DND-41 (cell line): Measurements from ENCODE around the gene KHSRP.

ENCODE experiments used
- ATAC-seq: fragments of 200-7000 bp; cut with Tn5 transposase; 3 replicates; pipeline ENCODE4 v1.9.1; 2021; ENCODE audit warnings: low read depth; ENCODE audit not compliant: insufficient read depth
- DNase-seq: peaks from one replicate; pipeline ENCODE4 v3.0.0-alpha.2; 2020
- H2AFZ ChIP-seq: 2 replicates; pipeline ENCODE4 v1.6.0; 2012; ENCODE audit warnings: low read depth, low read length
- H3K27ac ChIP-seq: 2 replicates; pipeline ENCODE4 v1.5.1; 2012; ENCODE audit warnings: low read length, inconsistent platforms
- H3K27me3 ChIP-seq: fragments of 200-600 bp; sonication (generic); 2 replicates; pipeline ENCODE4 v1.6.0; 2012; ENCODE audit warnings: low read length, mild to moderate bottlenecking, inconsistent platforms; ENCODE audit not compliant: insufficient read depth, poor library complexity
- H3K36me3 ChIP-seq: 2 replicates; pipeline ENCODE4 v1.5.1; 2012; ENCODE audit warnings: low read length, inconsistent platforms; ENCODE audit not compliant: insufficient read depth
- H3K4me1 ChIP-seq: 2 replicates; pipeline ENCODE4 v1.5.1; 2012; ENCODE audit warnings: mild to moderate bottlenecking, low read length; ENCODE audit not compliant: insufficient read depth
- H3K4me2 ChIP-seq: 2 replicates; pipeline ENCODE4 v1.6.0; 2012; ENCODE audit warnings: mild to moderate bottlenecking, moderate library complexity, low read length, inconsistent platforms; ENCODE audit not compliant: insufficient read depth
- H3K4me3 ChIP-seq, 2 experiments: fragments of 200-600 bp in 1 of 2; shearing (Covaris generic) in 1 of 2; 2 replicates each; pipeline ENCODE4 v1.5.1; 2012 to 2016; ENCODE audit warnings: inconsistent platforms in 2 of 2, low read length in 2 of 2, mild to moderate bottlenecking in 2 of 2, low read depth in 1 of 2, moderate library complexity in 1 of 2
- H3K79me2 ChIP-seq: 2 replicates; pipeline ENCODE4 v1.6.0; 2012; ENCODE audit warnings: low read length, inconsistent platforms; ENCODE audit not compliant: insufficient read depth
- H3K9ac ChIP-seq: 2 replicates; pipeline ENCODE4 v1.6.0; 2012; ENCODE audit warnings: low read depth, mild to moderate bottlenecking, inconsistent platforms, low read length, moderate library complexity
- H3K9me3 ChIP-seq: 2 replicates; pipeline ENCODE4 v1.5.1; 2012; ENCODE audit warnings: low read length, moderate library complexity, mild to moderate bottlenecking, inconsistent platforms; ENCODE audit not compliant: insufficient read depth, severe bottlenecking
- H4K20me1 ChIP-seq: 2 replicates; pipeline ENCODE4 v1.6.0; 2012; ENCODE audit warnings: low read length; ENCODE audit not compliant: insufficient read depth
- EZH2 ChIP-seq: IDR thresholded peaks from 3 replicates; pipeline ENCODE4 v1.6.1; 2012; ENCODE audit warnings: borderline replicate concordance, low read depth, mild to moderate bottlenecking, moderate library complexity, low read length, inconsistent platforms; ENCODE audit not compliant: severe bottlenecking
- TF ChIP-seq, protein P1 (sequence below): IDR thresholded peaks from 2 replicates; pipeline ENCODE4 v1.5.1; 2012; ENCODE audit warnings: borderline replicate concordance, low read length, moderate library complexity, mild to moderate bottlenecking; ENCODE audit not compliant: poor library complexity, severe bottlenecking; ENCODE audit errors: extremely low read depth

The KHSRP gene

DNA sequence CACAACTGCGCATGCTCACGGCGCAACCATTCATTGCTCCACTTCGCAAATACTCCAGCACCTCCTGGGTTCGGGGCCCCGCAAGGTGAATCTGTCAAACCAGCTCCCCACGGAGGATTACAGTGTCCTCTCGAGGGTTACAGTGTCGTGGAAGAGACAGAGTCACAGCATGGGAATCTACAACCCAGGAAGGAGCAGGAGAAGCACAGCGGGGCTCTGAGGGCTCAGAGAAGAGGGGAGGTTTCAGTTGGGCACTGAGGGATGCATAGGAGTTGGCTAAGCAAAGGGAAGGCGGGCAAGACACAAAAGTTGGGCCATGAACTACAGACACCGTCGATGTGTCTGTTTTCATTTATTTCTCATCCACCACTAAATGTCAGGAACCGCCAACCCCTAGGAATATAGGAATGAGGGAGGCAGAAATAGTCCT, 30.6 kb downstream of the KHSRP start:
- peak overlapping the region; percentile 83 for H3K27ac ChIP-seq
- H2AFZ ChIP-seq = peak overlapping the region; percentile 95
- H3K4me3 ChIP-seq = peak overlapping the region; percentile 51 to 69; a peak in 3 of 4 replicates
- ATAC-seq = peak; percentile 21; the same call in 2 of the 3 replicates
- H3K27me3 ChIP-seq = no peaks in the 10 kb centered on the region
- no peak for DNase-seq
- H3K9me3 ChIP-seq = no peaks in the 10 kb centered on the region
- H3K4me2 ChIP-seq = peak overlapping the region; percentile 79
- H4K20me1 ChIP-seq = no peaks in the 10 kb centered on the region
- TF ChIP-seq, protein P1, sequence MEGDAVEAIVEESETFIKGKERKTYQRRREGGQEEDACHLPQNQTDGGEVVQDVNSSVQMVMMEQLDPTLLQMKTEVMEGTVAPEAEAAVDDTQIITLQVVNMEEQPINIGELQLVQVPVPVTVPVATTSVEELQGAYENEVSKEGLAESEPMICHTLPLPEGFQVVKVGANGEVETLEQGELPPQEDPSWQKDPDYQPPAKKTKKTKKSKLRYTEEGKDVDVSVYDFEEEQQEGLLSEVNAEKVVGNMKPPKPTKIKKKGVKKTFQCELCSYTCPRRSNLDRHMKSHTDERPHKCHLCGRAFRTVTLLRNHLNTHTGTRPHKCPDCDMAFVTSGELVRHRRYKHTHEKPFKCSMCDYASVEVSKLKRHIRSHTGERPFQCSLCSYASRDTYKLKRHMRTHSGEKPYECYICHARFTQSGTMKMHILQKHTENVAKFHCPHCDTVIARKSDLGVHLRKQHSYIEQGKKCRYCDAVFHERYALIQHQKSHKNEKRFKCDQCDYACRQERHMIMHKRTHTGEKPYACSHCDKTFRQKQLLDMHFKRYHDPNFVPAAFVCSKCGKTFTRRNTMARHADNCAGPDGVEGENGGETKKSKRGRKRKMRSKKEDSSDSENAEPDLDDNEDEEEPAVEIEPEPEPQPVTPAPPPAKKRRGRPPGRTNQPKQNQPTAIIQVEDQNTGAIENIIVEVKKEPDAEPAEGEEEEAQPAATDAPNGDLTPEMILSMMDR = no peak
- no peak for TF ChIP-seq EZH2
- H3K79me2 ChIP-seq = peaks cover 24% of the 10 kb centered on the region
- peaks cover 22% of the 10 kb centered on the region for H3K36me3 ChIP-seq
- peak overlapping the region; percentile 74 for H3K9ac ChIP-seq
- peaks cover 28% of the 10 kb centered on the region for H3K4me1 ChIP-seq

DNA sequence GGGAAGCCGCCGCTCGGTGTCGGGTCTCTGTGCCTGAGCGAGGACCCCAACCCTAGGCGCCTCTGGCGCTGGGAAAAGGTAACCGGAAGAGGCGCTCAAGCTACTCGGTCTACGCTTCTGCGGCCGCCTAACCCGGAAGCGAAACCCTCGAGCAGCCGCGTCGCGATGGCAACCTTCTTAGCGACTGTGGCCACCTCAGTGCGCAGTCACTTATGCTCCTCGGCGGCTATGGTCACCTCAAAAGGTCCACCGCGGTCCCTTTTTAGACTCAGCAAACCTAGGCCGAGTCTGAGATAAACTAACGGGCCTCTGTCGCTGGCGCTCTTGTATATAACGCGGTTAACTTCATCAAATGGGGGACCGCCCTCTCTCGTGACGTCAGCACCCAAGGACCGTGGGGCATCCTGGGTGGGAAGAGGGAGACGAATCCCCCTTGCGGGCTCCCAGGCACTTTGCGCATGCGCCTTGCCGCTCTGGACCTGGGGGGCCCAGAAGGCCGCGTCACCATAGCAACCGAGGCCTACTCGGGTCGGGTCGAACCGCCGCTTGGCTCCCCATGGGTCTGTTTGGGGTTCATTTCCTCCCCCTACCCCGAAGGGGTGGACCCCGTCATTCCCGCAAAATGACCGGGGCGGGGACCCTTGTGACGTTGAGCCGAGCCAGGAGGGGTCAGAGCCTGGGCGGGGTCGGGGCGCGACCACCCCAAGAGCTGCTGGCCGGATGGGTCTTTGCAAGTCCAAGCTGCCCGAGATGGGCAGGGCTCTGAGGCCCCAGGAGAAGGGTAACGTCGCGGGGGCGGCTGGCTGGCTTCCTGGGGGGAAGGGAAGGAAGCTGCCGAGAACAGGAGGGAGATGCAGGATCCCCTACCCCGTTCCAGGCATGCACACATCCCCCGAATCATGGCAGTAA, 31.3 kb downstream of the KHSRP start, which contains the start of gene GTF2F1:
TSS of gene GTF2F1 (minus strand) at position 91 of the 909 bp plus-strand sequence. CDS start 169 bp downstream, outside the sequence.
- TF ChIP-seq EZH2 = no peak
- TF ChIP-seq, protein P1 = peak; percentile 20
- DNase-seq = peak; percentile 96
- Histone ChIP-seq H2AFZ (peak within 1 kb of the TSS; percentile 95), H3K79me2 (peaks cover 24% of the 10 kb centered on the region), H3K27ac (peak within 1 kb of the TSS; percentile 83), H4K20me1 (no peaks in the 10 kb centered on the region), H3K9me3 (no peaks in the 10 kb centered on the region), H3K36me3 (peaks cover 28% of the 10 kb centered on the region), H3K4me2 (peak within 1 kb of the TSS; percentile 79), H3K4me1 (peaks cover 28% of the 10 kb centered on the region), H3K27me3 (no peaks in the 10 kb centered on the region), H3K9ac (peak within 1 kb of the TSS; percentile 74), H3K4me3 (peak within 1 kb of the TSS; percentile 51 to 69)
- ATAC-seq = peak; percentile 82

DNA sequence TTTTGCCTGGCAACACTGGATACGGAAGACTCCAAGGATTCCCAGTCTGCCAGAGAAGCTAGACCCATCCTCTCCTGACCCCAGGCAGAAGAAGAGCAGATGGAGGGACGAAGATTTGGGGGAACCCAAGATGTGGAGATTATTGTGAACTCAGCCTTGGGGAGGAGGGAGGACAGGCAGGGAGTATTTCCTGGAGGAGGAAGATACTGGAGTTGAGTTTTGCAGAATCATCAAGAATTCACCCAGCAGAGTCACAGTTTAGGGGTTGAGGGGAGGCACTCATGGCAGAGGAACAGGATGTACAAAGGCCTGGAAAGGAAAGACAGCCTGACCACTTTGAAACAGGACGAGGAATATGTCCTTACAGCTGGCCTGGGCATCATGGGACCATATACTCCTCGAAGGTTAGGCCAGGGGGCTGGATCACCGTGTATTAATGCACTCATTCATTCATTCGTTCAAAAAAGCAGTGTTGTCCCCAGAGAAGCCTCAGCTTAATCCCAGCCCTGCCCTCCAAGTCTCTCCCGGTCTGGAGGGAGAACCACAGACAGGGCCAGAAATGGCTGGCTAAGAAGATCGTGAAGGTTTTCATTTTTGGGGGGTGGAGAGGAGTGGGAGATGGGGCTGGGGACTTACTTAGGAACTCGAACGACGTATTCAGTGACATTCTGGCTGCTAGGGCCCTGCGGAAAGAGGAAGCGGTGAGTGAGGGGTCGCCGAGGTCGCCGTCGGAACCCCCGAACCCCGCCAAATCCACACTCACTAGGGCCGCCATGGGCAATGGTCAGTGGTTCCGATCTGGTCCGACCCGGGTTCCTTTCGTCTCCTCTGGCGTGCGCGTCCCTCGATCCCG, 32.2 kb downstream of the KHSRP start:
- Histone ChIP-seq H3K27me3 (no peaks in the 10 kb centered on the region), H3K79me2 (peaks cover 24% of the 10 kb centered on the region), H4K20me1 (no peaks in the 10 kb centered on the region), H3K4me2 (peak overlapping the region; percentile 79), H2AFZ (peak overlapping the region; percentile 95), H3K9me3 (no peaks in the 10 kb centered on the region), H3K36me3 (peaks cover 36% of the 10 kb centered on the region), H3K9ac (peak overlapping the region; percentile 74), H3K27ac (peak overlapping the region; percentile 83), H3K4me1 (peaks cover 28% of the 10 kb centered on the region), H3K4me3 (peak overlapping the region; percentile 51 to 69)
- no peak for DNase-seq
- TF ChIP-seq, protein P1 = no peak
- ATAC-seq = no peak
